Type B pancreatic cell (in vitro differentiated cells): ENCODE data around the gene NUMB. TPM values are rescaled to one million over a fixed set of nuclear protein-coding genes. Genes with fewer than 3 reads are reported as not detected.
"Not testable (repeated sequence)": the region's sequence is repeated elsewhere in the genome, so short reads cannot be mapped to it uniquely, and the experiment has no call there.

Experiments
- DNase-seq: peaks from one replicate; pipeline ENCODE4 v3.0.0; 2021; ENCODE audit warnings: mixed read lengths; ENCODE audit not compliant: unreplicated experiment; ENCODE audit errors: extremely low spot score
- H3K27ac Mint-ChIP-seq: 2 replicates; pipeline ENCODE4 v1.8.0; 2021; ENCODE audit warnings: mild to moderate bottlenecking, mixed read lengths
- H3K27me3 Mint-ChIP-seq: 2 replicates; pipeline ENCODE4 v1.8.0; 2021; ENCODE audit warnings: mixed read lengths
- H3K36me3 Mint-ChIP-seq: 2 replicates; pipeline ENCODE4 v1.8.0; 2021; ENCODE audit warnings: mixed read lengths
- H3K4me1 Mint-ChIP-seq: one replicate; pipeline ENCODE4 v1.8.0; 2021; ENCODE audit warnings: mixed read lengths; ENCODE audit not compliant: unreplicated experiment
- H3K4me3 Mint-ChIP-seq: 2 replicates; pipeline ENCODE4 v1.8.0; 2021; ENCODE audit warnings: mild to moderate bottlenecking, mixed read lengths
- H3K9me3 Mint-ChIP-seq: 2 replicates; pipeline ENCODE4 v1.8.0; 2021; ENCODE audit warnings: mixed read lengths
- total RNA-seq: library from RNA; stranded (reverse); gene quantifications from 2 replicates; pipeline ENCODE4 v1.2.1, GENCODE V29; 2021; ENCODE audit warnings: low replicate concordance
- TF ChIP-seq, protein P1 (sequence below): fragments of 200-600 bp; sonication (generic); conservative IDR thresholded peaks from 2 replicates; pipeline ENCODE4 v1.5.0; 2021; ENCODE audit warnings: antibody characterized with exemption, mild to moderate bottlenecking

NUMB gene
- total RNA-seq, 1 donor from 2014 or later: 64.5 TPM

DNA sequence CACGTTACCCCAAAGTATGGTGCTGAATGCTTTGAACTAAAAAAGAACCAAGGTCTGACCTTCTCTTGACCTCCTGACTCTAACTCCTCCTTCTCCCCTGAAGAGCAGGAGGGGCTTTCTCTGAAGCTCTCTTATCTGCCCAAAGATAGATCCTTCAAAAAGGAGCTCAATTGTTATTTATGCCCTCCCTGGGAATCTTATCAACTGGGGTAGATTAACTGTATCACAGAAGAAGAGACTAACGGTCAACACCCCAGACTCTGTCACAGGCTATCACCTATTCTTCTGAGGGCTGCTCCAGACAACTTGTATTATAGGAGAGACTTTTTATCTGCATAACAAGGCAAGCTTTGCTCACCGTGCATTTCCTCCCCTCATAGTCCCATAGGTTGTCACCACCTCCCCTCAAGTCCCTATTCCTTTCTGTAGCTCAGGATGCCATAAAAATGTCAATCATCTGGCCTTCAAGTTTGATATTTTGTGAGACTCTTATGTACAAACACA lies 134.4 kb downstream of the NUMB start:
- TF ChIP-seq, protein P1, sequence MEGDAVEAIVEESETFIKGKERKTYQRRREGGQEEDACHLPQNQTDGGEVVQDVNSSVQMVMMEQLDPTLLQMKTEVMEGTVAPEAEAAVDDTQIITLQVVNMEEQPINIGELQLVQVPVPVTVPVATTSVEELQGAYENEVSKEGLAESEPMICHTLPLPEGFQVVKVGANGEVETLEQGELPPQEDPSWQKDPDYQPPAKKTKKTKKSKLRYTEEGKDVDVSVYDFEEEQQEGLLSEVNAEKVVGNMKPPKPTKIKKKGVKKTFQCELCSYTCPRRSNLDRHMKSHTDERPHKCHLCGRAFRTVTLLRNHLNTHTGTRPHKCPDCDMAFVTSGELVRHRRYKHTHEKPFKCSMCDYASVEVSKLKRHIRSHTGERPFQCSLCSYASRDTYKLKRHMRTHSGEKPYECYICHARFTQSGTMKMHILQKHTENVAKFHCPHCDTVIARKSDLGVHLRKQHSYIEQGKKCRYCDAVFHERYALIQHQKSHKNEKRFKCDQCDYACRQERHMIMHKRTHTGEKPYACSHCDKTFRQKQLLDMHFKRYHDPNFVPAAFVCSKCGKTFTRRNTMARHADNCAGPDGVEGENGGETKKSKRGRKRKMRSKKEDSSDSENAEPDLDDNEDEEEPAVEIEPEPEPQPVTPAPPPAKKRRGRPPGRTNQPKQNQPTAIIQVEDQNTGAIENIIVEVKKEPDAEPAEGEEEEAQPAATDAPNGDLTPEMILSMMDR: no peak
- Mint-ChIP-seq H3K9me3 (no peaks in the 10 kb centered on the region), H3K36me3 (peaks cover 9% of the 10 kb centered on the region), H3K4me1 (peaks cover 17% of the 10 kb centered on the region), H3K27ac (no peak overlapping the region), H3K27me3 (no peaks in the 10 kb centered on the region), H3K4me3 (no peak overlapping the region)
- no peak for DNase-seq

DNA sequence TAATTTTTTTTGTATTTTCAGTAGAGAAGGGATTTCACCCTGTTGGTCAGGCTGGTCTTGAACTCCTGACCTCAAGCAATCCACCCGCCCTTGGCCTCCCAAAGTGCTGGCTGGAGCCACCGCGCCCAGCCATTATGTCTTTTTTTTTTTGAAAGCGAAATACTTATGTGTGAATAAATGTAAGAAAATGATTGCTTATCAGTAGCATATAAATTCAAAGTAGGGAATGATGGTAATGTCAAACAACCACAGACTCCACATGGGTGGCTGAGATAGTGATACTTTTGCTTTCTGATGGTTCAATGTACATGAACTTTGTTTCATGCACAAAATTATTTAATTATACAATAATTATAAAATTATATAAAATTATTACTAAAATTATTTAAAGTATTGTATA lies 145.2 kb downstream of the NUMB start:
- no peak for DNase-seq
- TF ChIP-seq, protein P1: no peak
- H3K27ac Mint-ChIP-seq: no peak overlapping the region
- H3K4me3 Mint-ChIP-seq: no peak overlapping the region
- no peaks in the 10 kb centered on the region for H3K27me3 Mint-ChIP-seq
- peaks cover 7% of the 10 kb centered on the region for H3K36me3 Mint-ChIP-seq
- peaks cover 6% of the 10 kb centered on the region for H3K4me1 Mint-ChIP-seq
- H3K9me3 Mint-ChIP-seq: no peaks in the 10 kb centered on the region

DNA sequence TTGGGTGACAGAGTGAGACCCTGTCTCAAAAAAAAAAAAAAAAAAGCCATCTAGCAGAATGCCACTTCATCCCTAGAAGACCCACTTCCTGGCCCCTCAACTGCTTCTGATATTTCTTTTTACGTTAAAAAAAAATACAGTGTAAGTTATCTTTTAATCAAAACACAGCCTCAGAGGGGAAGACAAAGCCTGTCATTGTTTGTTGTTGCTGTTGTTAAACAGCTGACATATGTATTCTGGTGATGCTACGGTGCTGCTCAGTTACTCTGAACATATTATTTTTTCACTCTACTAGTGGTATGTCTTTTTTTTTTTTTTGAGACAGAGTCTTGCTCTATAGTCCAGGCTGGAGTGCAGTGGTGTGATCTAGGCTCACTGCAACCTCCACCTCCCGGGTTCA lies 145.7 kb downstream of the NUMB start:
- no peak overlapping the region for H3K4me3 Mint-ChIP-seq
- TF ChIP-seq, protein P1: no peak
- no peak for DNase-seq
- H3K36me3 Mint-ChIP-seq: peaks cover 7% of the 10 kb centered on the region
- no peaks in the 10 kb centered on the region for H3K27me3 Mint-ChIP-seq
- H3K27ac Mint-ChIP-seq: no peak overlapping the region
- no peaks in the 10 kb centered on the region for H3K9me3 Mint-ChIP-seq
- H3K4me1 Mint-ChIP-seq: peaks cover 6% of the 10 kb centered on the region

DNA sequence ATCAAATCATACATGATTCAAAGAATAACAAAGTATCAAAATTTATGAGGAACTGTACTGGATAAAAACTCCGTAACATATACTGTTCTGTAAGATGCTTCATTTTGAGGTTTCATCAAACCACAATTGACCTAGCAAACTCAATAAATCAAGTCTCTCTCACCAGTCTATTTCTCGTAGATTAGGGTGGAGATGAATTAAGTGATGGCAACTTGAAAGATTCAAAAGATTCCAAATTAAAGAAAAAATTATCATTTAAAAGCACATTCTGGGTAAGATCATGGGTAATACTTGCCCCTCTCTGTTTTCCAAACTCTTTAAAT lies 146.7 kb downstream of the NUMB start:
- H3K9me3 Mint-ChIP-seq: no peaks in the 10 kb centered on the region
- H3K4me1 Mint-ChIP-seq: peaks cover 6% of the 10 kb centered on the region
- H3K4me3 Mint-ChIP-seq: no peak overlapping the region
- DNase-seq: no peak
- no peaks in the 10 kb centered on the region for H3K27me3 Mint-ChIP-seq
- peaks cover 10% of the 10 kb centered on the region for H3K36me3 Mint-ChIP-seq
- TF ChIP-seq, protein P1: no peak
- H3K27ac Mint-ChIP-seq: no peak overlapping the region

DNA sequence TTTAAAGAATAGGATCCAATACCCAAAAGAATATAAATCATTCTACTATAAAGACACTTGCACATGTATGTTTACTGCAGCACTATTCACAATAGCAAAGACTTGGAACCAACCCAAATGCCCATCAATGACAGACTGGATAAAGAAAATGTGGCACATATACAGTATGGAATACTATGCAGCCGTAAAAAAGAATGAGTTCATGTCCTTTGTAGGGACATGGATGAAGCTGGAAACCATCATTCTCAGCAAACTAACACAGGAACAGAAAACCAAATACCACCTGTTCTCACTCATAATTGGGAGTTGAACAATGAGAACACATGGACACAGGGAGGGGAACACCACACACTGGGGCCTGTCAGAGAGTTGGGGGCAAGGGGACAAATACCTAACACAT lies 149.1 kb downstream of the NUMB start:
- not testable (repeated sequence) for H3K27me3 Mint-ChIP-seq, H3K4me1 Mint-ChIP-seq, H3K27ac Mint-ChIP-seq, H3K36me3 Mint-ChIP-seq, DNase-seq, H3K9me3 Mint-ChIP-seq, H3K4me3 Mint-ChIP-seq

DNA sequence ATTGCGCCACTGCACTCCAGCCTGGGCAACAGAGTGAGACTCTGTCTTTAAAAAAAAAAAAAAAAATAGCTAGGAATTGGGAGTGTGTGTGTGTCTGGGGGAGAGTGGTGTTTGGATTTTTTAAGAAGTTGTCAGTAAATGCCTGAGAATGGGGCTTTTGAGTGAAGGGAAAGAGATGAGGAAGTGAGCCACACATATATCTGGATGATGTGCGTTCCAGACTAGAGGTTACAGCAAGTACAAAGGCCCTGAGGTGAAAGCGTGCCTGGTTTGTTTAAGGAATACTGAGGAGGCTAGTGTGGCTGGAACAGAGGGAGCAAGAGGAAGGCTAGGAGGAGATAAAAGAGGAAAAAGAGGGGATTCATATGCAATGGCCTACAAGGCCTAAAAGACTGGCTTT lies 151.1 kb downstream of the NUMB start:
- Mint-ChIP-seq H3K27me3 (no peaks in the 10 kb centered on the region), H3K36me3 (peaks cover 10% of the 10 kb centered on the region), H3K9me3 (no peaks in the 10 kb centered on the region), H3K4me1 (peaks cover 6% of the 10 kb centered on the region), H3K27ac (no peak overlapping the region), H3K4me3 (no peak overlapping the region)
- TF ChIP-seq, protein P1: no peak
- DNase-seq: no peak
